Prostate gland (tissue), 2 donors: ENCODE results near the gene ATP6V1F. TPM values are rescaled to one million over a fixed set of nuclear protein-coding genes. Genes with fewer than 3 reads are reported as not detected.

Source experiments
- DNase-seq: peaks from one replicate; pipeline ENCODE4 v3.0.0-alpha.2; 2019; ENCODE audit warnings: low spot score
- H3K27ac ChIP-seq, 2 donors: fragments of 200-600 bp; sonication (generic); 2 replicates each; pipeline ENCODE4 v1.5.1; 2017 to 2019
- H3K27me3 ChIP-seq: fragments of 200-600 bp; sonication (generic); replicated peaks from 2 replicates; pipeline ENCODE4 v1.5.1; 2019; ENCODE audit not compliant: insufficient read depth
- H3K36me3 ChIP-seq, 2 donors: fragments of 200-600 bp; sonication (generic); 1 replicate in 1 of 2; 2 replicates in 1 of 2; pipeline versions ENCODE4 v1.5.1 to v1.8.1; 2017 to 2019
- H3K4me1 ChIP-seq: fragments of 200-600 bp; sonication (generic); replicated peaks from 2 replicates; pipeline ENCODE4 v1.5.1; 2019
- H3K4me3 ChIP-seq, 2 donors: fragments of 200-600 bp; sonication (generic); 2 replicates each; pipeline ENCODE4 v1.5.1; 2017 to 2019
- H3K9me3 ChIP-seq: fragments of 200-600 bp; sonication (generic); 2 replicates; pipeline ENCODE4 v1.5.1; 2017
- CTCF ChIP-seq, 4 experiments: fragments of 200-600 bp in 2 of 4; fragments of 450-650 bp in 2 of 4; sonication (generic) in 2 of 4; IDR thresholded peaks; 1 replicate in 3 of 4; 2 replicates in 1 of 4; pipeline ENCODE4 v1.5.1; 2016 to 2019; ENCODE audit warnings: antibody characterized with exemption in 4 of 4, mild to moderate bottlenecking in 2 of 4, moderate library complexity in 2 of 4
- POLR2A ChIP-seq: fragments of 450-650 bp; IDR thresholded peaks from one replicate; pipeline ENCODE4 v1.6.1; 2016; ENCODE audit warnings: antibody characterized with exemption, mild to moderate bottlenecking
- POLR2AphosphoS5 ChIP-seq: sonication (generic); formaldehyde crosslinking; IDR thresholded peaks from one replicate; pipeline ENCODE4 v1.6.1; 2017; ENCODE audit warnings: antibody characterized with exemption
- WGBS: methylation state at CpG from one replicate; pipeline ENCODE4 v1.1.5; 2018; 5-methylcytosine and 5-hydroxymethylcytosine counted together
- intact Hi-C: fragments of 100-400 bp; cut with DNase I; formaldehyde crosslinking; loops from one replicate; pipeline ENCODE4 v1.14.2; 2022
- total RNA-seq, 2 donors: library from RNA; depleted of rRNA; stranded (reverse); fragments of >200 nt; gene quantifications; one replicate each; pipeline ENCODE4 v1.1.0, GENCODE V29; 2016

ATP6V1F gene
- total RNA-seq, 2 donors from 2014 or later, result 116 to 118 TPM

GRCh38 chr7:128868624-128869137 is 6.0 kb downstream of the ATP6V1F start:
- DNase-seq, result no peak
- Histone ChIP-seq H3K36me3 (no peaks in the 10 kb centered on the region), H3K4me1 (peaks cover 7% of the 10 kb centered on the region), H3K27ac (no peak overlapping the region), H3K9me3 (no peaks in the 10 kb centered on the region), H3K4me3 (peak overlapping the region; percentile 46), H3K27me3 (no peaks in the 10 kb centered on the region)
- intact Hi-C loops, result loop anchor here (5.0 kb wide), 1 partner anchor 261 kb away; no protein-coding TSS in a partner anchor
- TF ChIP-seq POLR2A (no peak), CTCF (IDR thresholded peaks at IDR 0.05) (no peak), POLR2AphosphoS5 (no peak)
- 42% methylated on average over 13 of the region's 13 CpGs for WGBS

- peak in 1 of 4 experiments; percentile 34 for TF ChIP-seq CTCF (IDR thresholded peaks at IDR 0.05)
- TF ChIP-seq POLR2A, result no peak
- intact Hi-C loops, result loop anchor here (5.0 kb wide), 1 partner anchor 262 kb away; no protein-coding TSS in a partner anchor
- peak; percentile 43 for DNase-seq
Observed at GRCh38 chr7:128869138-128869943, 6.7 kb downstream of the ATP6V1F start.

GRCh38 chr7:128869944-128870285 is 7.3 kb downstream of the ATP6V1F start:
- no peak overlapping the region for H3K27ac ChIP-seq
- H3K27me3 ChIP-seq, result no peaks in the 10 kb centered on the region
- 18% methylated on average over 19 of the region's 30 CpGs for WGBS
- H3K9me3 ChIP-seq, result no peaks in the 10 kb centered on the region
- no peak for TF ChIP-seq CTCF (IDR thresholded peaks at IDR 0.05)
- no peak for TF ChIP-seq POLR2A
- no peak for TF ChIP-seq POLR2AphosphoS5
- DNase-seq, result no peak
- no peaks in the 10 kb centered on the region for H3K36me3 ChIP-seq
- peaks cover 3% of the 10 kb centered on the region for H3K4me1 ChIP-seq
- intact Hi-C loops, result loop anchor here (5.0 kb wide), 1 partner anchor 263 kb away; no protein-coding TSS in a partner anchor
- peak overlapping the region; percentile 46 for H3K4me3 ChIP-seq

More at GRCh38 chr7:128869138-128869943, 6.7 kb downstream of the ATP6V1F start:
- peaks cover 3% of the 10 kb centered on the region for H3K4me1 ChIP-seq
- 0% methylated on average over 44 of the region's 86 CpGs for WGBS
- peak overlapping the region in 1 of 2 donors; percentile 14 for H3K27ac ChIP-seq
- no peaks in the 10 kb centered on the region for H3K9me3 ChIP-seq
- H3K27me3 ChIP-seq, result no peaks in the 10 kb centered on the region
- peak overlapping the region; percentile 46 for H3K4me3 ChIP-seq
- no peaks in the 10 kb centered on the region for H3K36me3 ChIP-seq

- H3K9me3 ChIP-seq, result no peaks in the 10 kb centered on the region
- DNase-seq, result no peak
- H3K27ac ChIP-seq, result no peak overlapping the region
- 98% methylated on average over 5 of the region's 5 CpGs for WGBS
- intact Hi-C loops, result no loop called here
- H3K4me3 ChIP-seq, result no peak overlapping the region
- H3K4me1 ChIP-seq, result peaks cover 3% of the 10 kb centered on the region
- no peaks in the 10 kb centered on the region for H3K36me3 ChIP-seq
- H3K27me3 ChIP-seq, result no peaks in the 10 kb centered on the region
- TF ChIP-seq CTCF (IDR thresholded peaks at IDR 0.05) (no peak), POLR2A (no peak), POLR2AphosphoS5 (no peak)
Observed at GRCh38 chr7:128871050-128871449, 8.4 kb downstream of the ATP6V1F start.
